Bronchial epithelial cell (primary cell): Measurements from ENCODE around the gene SLC39A12. TPM values are rescaled to one million over a fixed set of nuclear protein-coding genes. Genes with fewer than 3 reads are reported as not detected.

Source experiments
- DNase-seq: peaks from one replicate; pipeline ENCODE4 v3.0.0-alpha.2; 2010; ENCODE audit warnings: low read depth
- FAIRE-seq: peaks from 2 replicates; lab custom pipeline; 2011; peaks lifted over from hg19 to GRCh38; lab: Jason Lieb, UNC
- H3K27me3 ChIP-seq: 2 replicates; pipeline ENCODE4 v1.5.1; 2011; ENCODE audit warnings: low read length; ENCODE audit not compliant: control insufficient read depth, insufficient read depth
- H3K36me3 ChIP-seq: 2 replicates; pipeline ENCODE4 v1.5.1; 2011; ENCODE audit warnings: low read length; ENCODE audit not compliant: control insufficient read depth, insufficient read depth
- H3K4me3 ChIP-seq: 2 replicates; pipeline ENCODE4 v1.5.1; 2011; ENCODE audit warnings: mild to moderate bottlenecking, low read depth, low read length, control low read depth
- CTCF ChIP-seq: IDR thresholded peaks from 2 replicates; pipeline ENCODE4 v1.5.1; 2011; ENCODE audit warnings: mild to moderate bottlenecking, moderate library complexity, low read length, control low read depth, inconsistent platforms; ENCODE audit not compliant: insufficient read depth, severe bottlenecking
- total RNA-seq: library from RNA; depleted of rRNA; stranded (reverse); fragments of >200 nt; gene quantifications from 2 replicates; pipeline ENCODE4 v1.2.1, GENCODE V29; 2014

The SLC39A12 gene
- total RNA-seq, 1 donor from 2014 or later: not detected

GRCh38 chr10:18082381-18082780, 130.7 kb downstream of the SLC39A12 start:
- no peak for TF ChIP-seq CTCF
- Histone ChIP-seq H3K4me3 (no peak overlapping the region), H3K36me3 (no peaks in the 10 kb centered on the region), H3K27me3 (no peaks in the 10 kb centered on the region)
- no peak for FAIRE-seq
- DNase-seq: no peak

- H3K4me3 ChIP-seq: no peak overlapping the region
- no peak for FAIRE-seq
- H3K36me3 ChIP-seq: no peaks in the 10 kb centered on the region
- H3K27me3 ChIP-seq: no peaks in the 10 kb centered on the region
- no peak for DNase-seq
- TF ChIP-seq CTCF: no peak
Observed at GRCh38 chr10:18085855-18086254, 134.1 kb downstream of the SLC39A12 start.

GRCh38 chr10:18086746-18087145, 135.0 kb downstream of the SLC39A12 start:
- no peak for TF ChIP-seq CTCF
- Histone ChIP-seq H3K27me3 (no peaks in the 10 kb centered on the region), H3K4me3 (no peak overlapping the region), H3K36me3 (no peaks in the 10 kb centered on the region)
- FAIRE-seq (no peak), DNase-seq (no peak)

- H3K4me3 ChIP-seq: no peak overlapping the region
- DNase-seq (no peak), FAIRE-seq (no peak)
- no peaks in the 10 kb centered on the region for H3K27me3 ChIP-seq
- no peaks in the 10 kb centered on the region for H3K36me3 ChIP-seq
- no peak for TF ChIP-seq CTCF
Observed at GRCh38 chr10:18087355-18087754, 135.6 kb downstream of the SLC39A12 start.

Other genes with a start within 250 kb of the SLC39A12 start
- gene TMEM236, start 199.7 kb upstream of the SLC39A12 start, total RNA-seq: under 0.01 and 0.26 TPM in 2 replicates
- gene MRC1, start 142.6 kb upstream of the SLC39A12 start, total RNA-seq: under 0.01 TPM in 2 replicates
- gene CACNB2, start 188.5 kb downstream of the SLC39A12 start, total RNA-seq: 0.13 TPM in 1 of 2 replicates, not detected in the other